Fibroblast of villous mesenchyme (primary cell): ENCODE results near the gene ADGRB2. TPM values are rescaled to one million over a fixed set of nuclear protein-coding genes. Genes with fewer than 3 reads are reported as not detected.

Experiments used
- DNase-seq: peaks from one replicate; pipeline ENCODE4 v3.0.0-alpha.2; 2010; ENCODE audit warnings: low read depth
- H3K4me3 ChIP-seq: 2 replicates; pipeline ENCODE4 v1.5.1; 2011; ENCODE audit warnings: low read depth, mild to moderate bottlenecking, low read length
- total RNA-seq: library from RNA; depleted of rRNA; stranded (reverse); fragments of >200 nt; gene quantifications from 2 replicates; pipeline ENCODE4 v1.2.3, GENCODE V29; 2012
- TF ChIP-seq, protein P1 (sequence below): IDR thresholded peaks from 2 replicates; pipeline ENCODE4 v1.5.1; 2012; ENCODE audit warnings: low read depth, mild to moderate bottlenecking, low read length; ENCODE audit not compliant: insufficient read depth

ADGRB2 gene
- total RNA-seq, 1 donor = 14.2 TPM

GRCh38 chr1:31805318-31805717 is 41.2 kb upstream of the ADGRB2 start:
- H3K4me3 ChIP-seq = no peak overlapping the region
- DNase-seq = no peak
- TF ChIP-seq, protein P1, sequence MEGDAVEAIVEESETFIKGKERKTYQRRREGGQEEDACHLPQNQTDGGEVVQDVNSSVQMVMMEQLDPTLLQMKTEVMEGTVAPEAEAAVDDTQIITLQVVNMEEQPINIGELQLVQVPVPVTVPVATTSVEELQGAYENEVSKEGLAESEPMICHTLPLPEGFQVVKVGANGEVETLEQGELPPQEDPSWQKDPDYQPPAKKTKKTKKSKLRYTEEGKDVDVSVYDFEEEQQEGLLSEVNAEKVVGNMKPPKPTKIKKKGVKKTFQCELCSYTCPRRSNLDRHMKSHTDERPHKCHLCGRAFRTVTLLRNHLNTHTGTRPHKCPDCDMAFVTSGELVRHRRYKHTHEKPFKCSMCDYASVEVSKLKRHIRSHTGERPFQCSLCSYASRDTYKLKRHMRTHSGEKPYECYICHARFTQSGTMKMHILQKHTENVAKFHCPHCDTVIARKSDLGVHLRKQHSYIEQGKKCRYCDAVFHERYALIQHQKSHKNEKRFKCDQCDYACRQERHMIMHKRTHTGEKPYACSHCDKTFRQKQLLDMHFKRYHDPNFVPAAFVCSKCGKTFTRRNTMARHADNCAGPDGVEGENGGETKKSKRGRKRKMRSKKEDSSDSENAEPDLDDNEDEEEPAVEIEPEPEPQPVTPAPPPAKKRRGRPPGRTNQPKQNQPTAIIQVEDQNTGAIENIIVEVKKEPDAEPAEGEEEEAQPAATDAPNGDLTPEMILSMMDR = no peak

DNA sequence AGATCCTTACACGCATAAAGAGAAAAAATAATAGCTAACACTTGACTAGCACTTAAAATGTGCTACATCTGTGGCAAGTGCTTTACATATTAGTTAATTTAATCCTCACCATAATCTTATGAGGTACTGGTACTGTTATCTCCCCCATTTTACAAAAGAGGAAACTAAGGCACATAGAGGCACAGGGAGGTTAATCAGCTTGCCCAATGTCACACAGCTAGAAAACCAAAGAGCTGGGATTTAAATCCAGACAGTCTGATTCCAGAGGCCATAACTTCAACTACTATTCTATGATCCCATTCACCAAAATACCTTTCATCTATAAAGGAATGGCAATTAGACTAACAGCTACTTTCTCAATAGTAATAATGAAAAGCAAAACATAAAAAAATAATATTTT is 40.0 kb upstream of the ADGRB2 start:
- TF ChIP-seq, protein P1 = no peak
- DNase-seq = no peak
- H3K4me3 ChIP-seq = no peak overlapping the region

DNA sequence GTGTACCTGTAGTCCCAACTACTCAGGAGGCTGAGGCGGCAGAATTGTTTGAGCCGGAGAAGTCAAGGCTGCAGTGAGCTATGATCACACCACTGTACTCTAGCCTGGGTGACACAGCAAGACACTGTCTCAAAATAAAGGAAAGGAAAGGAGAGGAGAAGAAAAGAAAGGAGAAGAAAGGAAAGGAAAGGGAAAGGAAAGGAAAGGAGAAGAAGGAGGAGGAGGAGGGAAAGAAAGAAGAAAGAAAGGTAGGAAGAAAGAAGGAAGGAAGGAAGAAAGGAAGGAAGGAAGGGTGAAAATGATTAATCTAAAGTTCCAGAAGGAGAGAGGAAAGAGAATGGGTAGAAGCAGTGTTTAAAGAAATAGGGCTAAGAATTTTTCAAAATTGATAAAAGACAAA is 39.5 kb upstream of the ADGRB2 start:
- no peak for DNase-seq
- TF ChIP-seq, protein P1 = no peak
- no peak overlapping the region for H3K4me3 ChIP-seq

DNA sequence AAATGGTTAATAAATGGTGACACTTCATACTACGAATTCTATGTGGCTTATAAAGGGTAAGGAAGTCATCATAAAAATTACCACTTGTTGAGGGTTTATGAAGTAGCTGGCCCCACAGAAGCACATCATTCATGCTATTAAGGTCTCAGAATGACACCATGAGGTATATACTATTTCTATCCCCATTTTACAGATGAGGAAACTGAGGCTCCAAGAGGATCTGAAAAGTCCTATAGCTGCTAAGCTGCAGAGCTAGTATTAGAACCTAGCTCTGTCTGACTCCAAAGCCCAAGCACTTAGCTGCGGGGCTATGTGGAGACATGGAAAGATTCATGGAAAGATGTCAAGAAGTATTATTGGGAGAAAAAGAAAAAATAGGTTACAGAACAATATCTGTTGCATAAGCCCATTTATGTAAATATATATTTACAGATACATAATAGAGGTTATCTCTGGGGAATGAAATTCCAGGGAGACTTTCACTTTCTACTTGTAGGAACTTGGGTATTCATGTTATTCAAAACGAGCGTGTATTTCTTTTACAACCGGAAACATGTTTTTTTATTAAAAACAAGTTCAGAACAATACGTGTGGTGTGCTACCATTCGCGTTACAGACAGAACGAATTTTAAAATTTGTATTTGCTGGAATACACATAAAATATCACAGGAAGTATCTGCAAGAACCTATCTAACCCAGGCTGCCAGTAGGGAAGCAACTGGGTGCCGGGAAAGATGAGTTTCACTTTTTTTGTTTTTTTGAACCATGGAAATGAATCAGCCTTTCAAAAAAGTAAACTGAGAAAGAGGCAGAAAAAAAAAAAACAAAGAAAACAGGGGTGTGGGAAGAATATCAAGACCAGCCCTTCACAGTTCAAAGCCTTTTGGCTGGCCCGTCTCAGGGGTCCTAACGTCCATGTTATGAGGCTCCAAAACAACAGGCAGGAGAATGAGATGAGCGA is 38.3 kb upstream of the ADGRB2 start:
- TF ChIP-seq, protein P1 = no peak
- peak; percentile 54 for DNase-seq
- peak overlapping the region; percentile 52 for H3K4me3 ChIP-seq

GRCh38 chr1:31801458-31801857 is 37.3 kb upstream of the ADGRB2 start:
- no peak for DNase-seq
- H3K4me3 ChIP-seq = no peak overlapping the region
- TF ChIP-seq, protein P1 = no peak

DNA sequence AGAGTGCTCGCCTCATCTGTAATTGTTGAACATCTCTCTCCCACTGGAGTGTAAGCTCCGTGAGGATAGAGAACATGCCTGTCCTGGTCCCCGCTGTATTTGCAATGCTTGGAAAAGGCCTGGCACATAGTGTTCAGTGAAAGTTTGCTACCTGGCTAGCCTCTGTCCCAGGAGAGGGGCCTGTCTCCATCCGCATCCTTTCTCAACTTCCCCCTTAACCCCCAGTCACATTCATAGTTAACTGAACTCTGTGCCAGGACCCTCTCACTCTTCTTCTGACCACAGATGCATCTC is 36.5 kb upstream of the ADGRB2 start:
- TF ChIP-seq, protein P1 = no peak
- no peak overlapping the region for H3K4me3 ChIP-seq
- DNase-seq = no peak
